Measurements from ENCODE around the gene MTHFD1L. TPM values are rescaled to one million over a fixed set of nuclear protein-coding genes. Genes with fewer than 3 reads are reported as not detected.

Gene MTHFD1L
- total RNA-seq, 1 donor from 2014 or later, result 53.2 TPM

GRCh38 chr6:150940941-150941340, 75.4 kb downstream of the MTHFD1L start:
- H3K36me3 ChIP-seq (ENCODE audit: control insufficient read depth, insufficient read depth, low read length), result peaks cover 10% of the 10 kb centered on the region
- TF ChIP-seq CTCF (IDR thresholded peaks at IDR 0.05; ENCODE audit: insufficient read depth, low read length, severe bottlenecking), result no peak
- no peak for FAIRE-seq

GRCh38 chr6:150949526-150949925, 84.0 kb downstream of the MTHFD1L start:
- Histone ChIP-seq H3K27me3 (ENCODE audit: control insufficient read depth, insufficient read depth, low read length) (no peaks in the 10 kb centered on the region), H3K36me3 (ENCODE audit: control insufficient read depth, insufficient read depth, low read length) (peaks cover 16% of the 10 kb centered on the region), H3K4me3 (ENCODE audit: low read depth, low read length) (no peak overlapping the region)
- no peak for TF ChIP-seq CTCF (IDR thresholded peaks at IDR 0.05; ENCODE audit: insufficient read depth, low read length, severe bottlenecking)
- DNase-seq (ENCODE audit: low read depth) (no peak), FAIRE-seq (no peak)

More at GRCh38 chr6:150940941-150941340, 75.4 kb downstream of the MTHFD1L start:
- Histone ChIP-seq H3K27me3 (ENCODE audit: control insufficient read depth, insufficient read depth, low read length) (no peaks in the 10 kb centered on the region), H3K4me3 (ENCODE audit: low read depth, low read length) (no peak overlapping the region)
- no peak for DNase-seq (ENCODE audit: low read depth)

GRCh38 chr6:150953851-150954250, 88.3 kb downstream of the MTHFD1L start:
- H3K4me3 ChIP-seq (ENCODE audit: low read depth, low read length), result no peak overlapping the region
- FAIRE-seq, result no peak
- DNase-seq (ENCODE audit: low read depth), result no peak

GRCh38 chr6:150959166-150959565, 93.7 kb downstream of the MTHFD1L start:
- no peak for FAIRE-seq

More at GRCh38 chr6:150953851-150954250, 88.3 kb downstream of the MTHFD1L start:
- TF ChIP-seq CTCF (IDR thresholded peaks at IDR 0.05; ENCODE audit: insufficient read depth, low read length, severe bottlenecking), result no peak
- Histone ChIP-seq H3K36me3 (ENCODE audit: control insufficient read depth, insufficient read depth, low read length) (peaks cover 15% of the 10 kb centered on the region), H3K27me3 (ENCODE audit: control insufficient read depth, insufficient read depth, low read length) (no peaks in the 10 kb centered on the region)

GRCh38 chr6:150962436-150962835, 96.9 kb downstream of the MTHFD1L start:
- FAIRE-seq (no peak), DNase-seq (ENCODE audit: low read depth) (no peak)
- H3K27me3 ChIP-seq (ENCODE audit: control insufficient read depth, insufficient read depth, low read length), result no peaks in the 10 kb centered on the region

More at GRCh38 chr6:150959166-150959565, 93.7 kb downstream of the MTHFD1L start:
- Histone ChIP-seq H3K36me3 (ENCODE audit: control insufficient read depth, insufficient read depth, low read length) (peaks cover 17% of the 10 kb centered on the region), H3K4me3 (ENCODE audit: low read depth, low read length) (no peak overlapping the region), H3K27me3 (ENCODE audit: control insufficient read depth, insufficient read depth, low read length) (no peaks in the 10 kb centered on the region)
- no peak for TF ChIP-seq CTCF (IDR thresholded peaks at IDR 0.05; ENCODE audit: insufficient read depth, low read length, severe bottlenecking)
- no peak for DNase-seq (ENCODE audit: low read depth)

More at GRCh38 chr6:150962436-150962835, 96.9 kb downstream of the MTHFD1L start:
- Histone ChIP-seq H3K4me3 (ENCODE audit: low read depth, low read length) (no peak overlapping the region), H3K36me3 (ENCODE audit: control insufficient read depth, insufficient read depth, low read length) (peaks cover 23% of the 10 kb centered on the region)
- no peak for TF ChIP-seq CTCF (IDR thresholded peaks at IDR 0.05; ENCODE audit: insufficient read depth, low read length, severe bottlenecking)
